Neuronal stem cell (in vitro differentiated cells): ENCODE results near the gene GPRIN1.
"Not testable (repeated sequence)": the region's sequence is repeated elsewhere in the genome, so short reads cannot be mapped to it uniquely, and the experiment has no call there.

ENCODE experiments used
- DNase-seq: peaks from one replicate; pipeline ENCODE4 v3.0.0-alpha.2; 2013; ENCODE audit warnings: low spot score
- H2AFZ ChIP-seq: one replicate; pipeline ENCODE4 v1.6.1; 2013; ENCODE audit warnings: mild to moderate bottlenecking, low read length, inconsistent platforms
- H2AK5ac ChIP-seq: 2 replicates; pipeline ENCODE4 v1.6.1; 2013; ENCODE audit warnings: low read depth, mild to moderate bottlenecking, inconsistent platforms, low read length, moderate library complexity, mixed read lengths
- H2BK120ac ChIP-seq: 2 replicates; pipeline ENCODE4 v1.6.1; 2013; ENCODE audit warnings: low read depth, mild to moderate bottlenecking, inconsistent platforms, low read length, moderate library complexity, mixed read lengths
- H2BK12ac ChIP-seq: one replicate; pipeline ENCODE4 v1.6.1; 2013; ENCODE audit warnings: low read length, inconsistent platforms
- H2BK15ac ChIP-seq: 2 replicates; pipeline ENCODE4 v1.6.1; 2013; ENCODE audit warnings: mild to moderate bottlenecking, low read length, inconsistent platforms, mixed read lengths
- H2BK5ac ChIP-seq: one replicate; pipeline ENCODE4 v1.6.1; 2013; ENCODE audit warnings: inconsistent platforms, mild to moderate bottlenecking, low read length, moderate library complexity
- H3K14ac ChIP-seq: one replicate; pipeline ENCODE4 v1.6.1; 2013; ENCODE audit warnings: low read length, inconsistent platforms
- H3K18ac ChIP-seq: 2 replicates; pipeline ENCODE4 v1.6.1; 2013; ENCODE audit warnings: low read length, inconsistent platforms
- H3K23ac ChIP-seq: 2 replicates; pipeline ENCODE4 v1.6.1; 2013; ENCODE audit warnings: low read depth, mild to moderate bottlenecking, mixed read lengths, low read length, inconsistent platforms; ENCODE audit not compliant: poor library complexity
- H3K27ac ChIP-seq: replicated peaks from 3 replicates; pipeline ENCODE4 v1.5.1; 2013; ENCODE audit warnings: low read length, inconsistent platforms
- H3K27me3 ChIP-seq, 3 experiments: 2 replicates each; pipeline ENCODE4 v1.6.1; 2013; ENCODE audit warnings: low read length in 3 of 3, mild to moderate bottlenecking in 2 of 3, inconsistent platforms in 1 of 3, low read depth in 1 of 3, mixed read lengths in 1 of 3, moderate library complexity in 1 of 3; ENCODE audit not compliant: control insufficient read depth in 3 of 3, insufficient read depth in 3 of 3
- H3K36me3 ChIP-seq, 2 donors: replicated peaks in 1 of 2; 2 replicates each; pipeline ENCODE4 v1.6.1; 2013; ENCODE audit warnings: low read length in 2 of 2; ENCODE audit not compliant: control insufficient read depth in 2 of 2, insufficient read depth in 2 of 2
- H3K4ac ChIP-seq: 2 replicates; pipeline ENCODE4 v1.6.1; 2013; ENCODE audit warnings: inconsistent platforms, mild to moderate bottlenecking, low read length, moderate library complexity
- H3K4me1 ChIP-seq, 2 donors: 1 replicate in 1 of 2; 2 replicates in 1 of 2; pipeline ENCODE4 v1.6.1; 2013; ENCODE audit warnings: low read length in 2 of 2, low read depth in 1 of 2; ENCODE audit not compliant: control insufficient read depth in 2 of 2, insufficient read depth in 1 of 2
- H3K4me2 ChIP-seq: one replicate; pipeline ENCODE4 v1.6.1; 2013; ENCODE audit warnings: mild to moderate bottlenecking, low read length, inconsistent platforms; ENCODE audit not compliant: insufficient read depth, poor library complexity, severe bottlenecking
- H3K4me3 ChIP-seq, 2 donors: 2 replicates each; pipeline ENCODE4 v1.5.1; 2013; ENCODE audit warnings: low read length in 2 of 2, mild to moderate bottlenecking in 2 of 2, inconsistent platforms in 1 of 2, moderate library complexity in 1 of 2
- H3K79me1 ChIP-seq: one replicate; pipeline ENCODE4 v1.6.1; 2013; ENCODE audit warnings: low read depth, mild to moderate bottlenecking, inconsistent platforms, low read length, moderate library complexity
- H3K9ac ChIP-seq: one replicate; pipeline ENCODE4 v1.6.1; 2013; ENCODE audit warnings: mild to moderate bottlenecking, low read depth, low read length, inconsistent platforms; ENCODE audit not compliant: poor library complexity
- H3K9me3 ChIP-seq, 2 donors: replicated peaks in 1 of 2; 2 replicates each; pipeline versions ENCODE3 to v1.6.1; 2013; ENCODE audit warnings: low read length in 2 of 2, mild to moderate bottlenecking in 2 of 2, inconsistent platforms in 1 of 2, low read depth in 1 of 2, mixed read lengths in 1 of 2, moderate library complexity in 1 of 2; ENCODE audit not compliant: control insufficient read depth in 2 of 2, insufficient read depth in 1 of 2
- H4K8ac ChIP-seq: one replicate; pipeline ENCODE4 v1.6.1; 2013; ENCODE audit warnings: low read depth, mild to moderate bottlenecking, inconsistent platforms, low read length, moderate library complexity
- H4K91ac ChIP-seq: one replicate; pipeline ENCODE4 v1.6.1; 2013; ENCODE audit warnings: low read length, low read depth, mild to moderate bottlenecking, inconsistent platforms; ENCODE audit not compliant: poor library complexity
- WGBS, 2 donors: extraction: QIAGEN DNeasy Blood & Tissue Kit; methylation state at CpG; one replicate each; pipeline ENCODE4 v1.1.7; 2013; ENCODE audit warnings: missing lambda C conversion rate in 2 of 2, mixed read lengths in 1 of 2; ENCODE audit not compliant: insufficient read length in 2 of 2, insufficient replicate concordance in 1 of 2; ENCODE audit errors: extremely low coverage in 2 of 2; 5-methylcytosine and 5-hydroxymethylcytosine counted together

Gene GPRIN1

DNA sequence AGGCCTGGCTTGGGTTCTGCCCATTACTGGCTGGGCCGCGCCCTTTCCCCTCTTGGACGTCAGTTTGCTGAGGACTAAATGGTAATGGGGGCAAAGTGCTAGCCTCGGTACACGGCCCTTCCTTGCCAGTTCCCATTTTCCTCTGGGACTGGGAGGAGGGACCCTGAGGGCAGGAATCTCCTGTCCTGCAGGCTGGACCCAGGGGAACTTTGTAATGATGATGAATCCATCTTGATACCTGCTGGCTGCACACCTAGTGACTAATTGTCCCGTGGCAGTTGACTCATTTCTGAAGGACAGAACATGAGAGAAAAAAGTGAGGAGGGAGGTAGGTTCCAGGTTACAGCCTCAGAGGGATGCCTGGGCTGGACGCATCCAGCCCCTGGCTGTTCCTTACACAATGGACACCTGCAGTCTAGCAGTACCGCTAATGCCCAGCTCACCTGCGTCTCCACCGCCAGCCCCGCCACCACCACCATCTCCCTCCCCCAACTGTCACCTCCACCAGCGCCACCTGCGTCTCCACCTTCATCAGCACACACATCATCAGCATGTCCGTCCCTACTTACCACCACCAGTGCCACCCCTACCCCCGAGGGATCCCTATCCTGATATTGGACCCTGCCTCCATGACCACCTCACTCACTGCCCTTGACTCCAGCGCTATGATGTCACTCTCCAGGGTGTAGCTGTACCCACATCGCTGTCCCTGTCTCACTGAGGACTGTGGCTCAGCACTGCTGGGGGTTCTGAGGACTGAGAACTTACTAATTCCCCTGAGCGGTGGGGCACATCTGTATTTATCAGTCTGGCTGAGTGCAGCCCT, 56.5 kb downstream of the GPRIN1 start:
- no CpG with 5 or more reads among the region's 18 CpGs for WGBS, 2 donors
- no peak for DNase-seq

DNA sequence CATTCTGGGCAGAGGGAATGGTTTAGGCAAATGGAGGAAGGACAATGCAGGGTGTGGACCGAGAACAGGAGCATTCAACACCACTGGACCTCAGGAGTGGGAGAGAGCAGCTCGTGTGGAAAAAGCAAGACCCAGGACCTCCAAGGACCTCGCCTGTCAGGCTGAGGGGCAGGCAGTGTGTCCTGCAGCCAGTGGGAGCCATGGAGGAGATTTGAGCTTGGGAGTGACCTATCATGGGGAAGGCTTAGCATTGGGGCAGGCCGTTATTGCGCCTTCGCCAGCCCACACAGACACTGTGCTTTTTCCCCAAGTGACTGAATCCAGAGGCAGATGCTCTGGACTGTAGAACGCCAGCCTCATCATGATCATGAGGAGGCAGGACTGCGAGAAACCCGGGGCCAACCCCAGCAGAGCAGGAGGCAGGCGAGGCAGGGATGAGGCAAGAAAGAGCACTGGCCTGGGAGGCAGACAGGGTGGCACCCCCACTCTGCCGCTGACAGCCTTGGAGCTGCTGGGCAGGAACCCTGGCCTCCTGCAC, 57.6 kb downstream of the GPRIN1 start:
- H2BK12ac ChIP-seq, result no peak overlapping the region
- no CpG with 5 or more reads among the region's 11 CpGs for WGBS, 2 donors
- H3K4ac ChIP-seq, result no peak overlapping the region
- H3K14ac ChIP-seq, result no peak overlapping the region
- peak overlapping the region; percentile 30 for H2AK5ac ChIP-seq
- H3K4me1 ChIP-seq, result peaks cover 5 to 7% of the 10 kb centered on the region in 2 donors
- peaks cover 2% of the 10 kb centered on the region for H3K79me1 ChIP-seq
- H4K91ac ChIP-seq, result no peak overlapping the region
- H3K36me3 ChIP-seq, result no peaks in the 10 kb centered on the region
- H3K23ac ChIP-seq, result peak overlapping the region; percentile 10
- peak overlapping the region; percentile 45 for H3K9ac ChIP-seq
- H3K9me3 ChIP-seq, result no peaks in the 10 kb centered on the region
- no peak overlapping the region for H3K27ac ChIP-seq
- H3K27me3 ChIP-seq, result peaks cover 0 to 32% (median 0%) of the 10 kb centered on the region in 3 experiments
- H3K18ac ChIP-seq, result no peak overlapping the region
- H2BK15ac ChIP-seq, result no peak overlapping the region
- H3K4me2 ChIP-seq, result no peak overlapping the region
- no peak overlapping the region for H2BK120ac ChIP-seq
- no peak overlapping the region for H4K8ac ChIP-seq
- no peak overlapping the region for H2BK5ac ChIP-seq
- no peak overlapping the region for H2AFZ ChIP-seq
- DNase-seq, result no peak
- no peak overlapping the region for H3K4me3 ChIP-seq

More for the DNA sequence above, 56.5 kb downstream of the GPRIN1 start:
- Histone ChIP-seq H3K9me3 (no peaks in the 10 kb centered on the region), H4K8ac (no peak overlapping the region), H3K27me3 (peaks cover 0 to 30% (median 0%) of the 10 kb centered on the region in 3 experiments), H3K4me1 (peaks cover 5 to 7% of the 10 kb centered on the region in 2 donors), H3K27ac (no peak overlapping the region), H3K9ac (no peak overlapping the region), H3K14ac (peak overlapping the region; percentile 57), H3K23ac (peak overlapping the region; percentile 20), H3K4ac (no peak overlapping the region), H3K18ac (peak overlapping the region; percentile 38), H2BK15ac (no peak overlapping the region), H2BK5ac (peak overlapping the region; percentile 72), H3K4me3 (peak overlapping the region in 1 of 2 donors; percentile 14), H3K79me1 (peaks cover 2% of the 10 kb centered on the region), H3K4me2 (no peak overlapping the region), H2AFZ (no peak overlapping the region), H2BK12ac (no peak overlapping the region), H2AK5ac (peak overlapping the region; percentile 30), H4K91ac (peak overlapping the region; percentile 34), H3K36me3 (no peaks in the 10 kb centered on the region), H2BK120ac (no peak overlapping the region)

DNA sequence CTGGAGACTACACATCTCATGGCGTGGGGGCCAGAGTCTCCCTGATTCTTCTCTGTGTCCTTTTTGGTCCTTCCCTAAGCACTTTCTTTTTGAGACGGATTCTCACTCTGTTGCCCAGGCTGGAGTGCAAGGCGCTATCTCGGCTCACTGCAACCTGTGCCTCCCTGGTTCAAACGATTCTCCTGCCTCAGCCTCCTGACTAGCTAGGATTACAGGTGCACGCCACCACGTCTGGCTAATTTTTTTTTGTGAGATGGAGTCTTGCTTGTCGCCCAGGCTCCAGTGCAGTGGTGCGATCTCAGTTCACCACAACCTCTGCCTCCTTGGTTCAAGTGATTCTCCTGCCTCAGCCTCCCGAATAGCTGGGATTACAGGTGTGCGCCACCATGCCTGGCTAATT, 59.0 kb downstream of the GPRIN1 start:
- H3K23ac ChIP-seq, H2BK12ac ChIP-seq, H2AFZ ChIP-seq, H2BK5ac ChIP-seq, H4K8ac ChIP-seq, H2BK15ac ChIP-seq, H3K14ac ChIP-seq, H3K4me2 ChIP-seq, H3K27ac ChIP-seq, H3K36me3 ChIP-seq, H2BK120ac ChIP-seq, H4K91ac ChIP-seq, H3K4ac ChIP-seq, DNase-seq, H3K18ac ChIP-seq, H3K4me3 ChIP-seq, H3K4me1 ChIP-seq, H3K79me1 ChIP-seq, H3K9ac ChIP-seq, H3K9me3 ChIP-seq: not testable (repeated sequence)
- H2AK5ac ChIP-seq, result peak overlapping the region; percentile 75
- WGBS, 2 donors, result no CpG with 5 or more reads among the region's 11 CpGs
- peaks cover 0 to 33% (median 0%) of the 10 kb centered on the region in 3 experiments for H3K27me3 ChIP-seq

DNA sequence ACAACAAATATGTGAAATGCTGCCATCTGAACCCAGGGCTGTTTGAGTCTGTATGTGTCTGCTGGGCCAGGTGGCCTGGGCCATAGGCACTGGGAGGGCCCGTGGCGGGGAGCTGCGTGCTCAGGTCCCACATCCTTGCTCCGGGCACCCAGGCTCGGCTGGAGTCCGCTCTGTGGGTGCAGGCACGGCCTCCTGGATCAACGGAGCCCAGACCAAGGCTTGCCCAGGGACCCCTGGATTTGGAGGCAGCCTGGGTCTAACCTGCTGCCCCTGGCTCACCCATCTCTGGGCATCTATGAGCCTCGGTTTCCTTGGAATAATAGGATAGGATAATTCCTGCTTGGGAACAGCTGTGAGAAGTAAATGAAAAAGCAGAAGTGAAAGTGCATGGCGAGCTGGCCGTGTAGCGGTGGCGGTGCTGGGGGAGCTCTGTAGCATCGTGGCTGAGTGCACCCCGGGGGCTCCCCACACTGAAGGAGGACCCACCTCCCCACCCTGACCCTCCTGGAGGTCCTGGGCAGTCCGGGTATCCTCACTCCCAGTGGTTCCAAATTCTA, 59.6 kb downstream of the GPRIN1 start:
- no peak overlapping the region for H3K18ac ChIP-seq
- H3K14ac ChIP-seq, result peak overlapping the region; percentile 63
- DNase-seq, result no peak
- H3K79me1 ChIP-seq, result peaks cover 2% of the 10 kb centered on the region
- no peak overlapping the region for H3K9ac ChIP-seq
- no peak overlapping the region for H3K27ac ChIP-seq
- peak overlapping the region; percentile 54 for H2BK15ac ChIP-seq
- H3K4ac ChIP-seq, result no peak overlapping the region
- no peak overlapping the region for H4K91ac ChIP-seq
- no CpG with 5 or more reads among the region's 16 CpGs for WGBS, 2 donors
- H3K27me3 ChIP-seq, result peaks cover 0 to 33% (median 4%) of the 10 kb centered on the region in 3 experiments
- no peak overlapping the region for H4K8ac ChIP-seq
- H3K9me3 ChIP-seq, result no peaks in the 10 kb centered on the region
- no peaks in the 10 kb centered on the region for H3K36me3 ChIP-seq
- H3K23ac ChIP-seq, result no peak overlapping the region
- H2BK120ac ChIP-seq, result no peak overlapping the region
- peaks cover 5 to 7% of the 10 kb centered on the region in 2 donors for H3K4me1 ChIP-seq
- H2BK5ac ChIP-seq, result no peak overlapping the region
- peak overlapping the region; percentile 75 for H2AK5ac ChIP-seq
- H3K4me2 ChIP-seq, result no peak overlapping the region
- H2AFZ ChIP-seq, result no peak overlapping the region
- H2BK12ac ChIP-seq, result peak overlapping the region; percentile 10
- no peak overlapping the region for H3K4me3 ChIP-seq
